HG02870 (cell line): ENCODE measurements around the gene ACTG2.

Source experiments
- ATAC-seq: cut with Tn5 transposase; IDR thresholded peaks from one replicate; pipeline ENCODE4 v1.9.1; 2021; ENCODE audit warnings: mild to moderate bottlenecking, moderate library complexity; ENCODE audit not compliant: unreplicated experiment

ACTG2 gene

DNA sequence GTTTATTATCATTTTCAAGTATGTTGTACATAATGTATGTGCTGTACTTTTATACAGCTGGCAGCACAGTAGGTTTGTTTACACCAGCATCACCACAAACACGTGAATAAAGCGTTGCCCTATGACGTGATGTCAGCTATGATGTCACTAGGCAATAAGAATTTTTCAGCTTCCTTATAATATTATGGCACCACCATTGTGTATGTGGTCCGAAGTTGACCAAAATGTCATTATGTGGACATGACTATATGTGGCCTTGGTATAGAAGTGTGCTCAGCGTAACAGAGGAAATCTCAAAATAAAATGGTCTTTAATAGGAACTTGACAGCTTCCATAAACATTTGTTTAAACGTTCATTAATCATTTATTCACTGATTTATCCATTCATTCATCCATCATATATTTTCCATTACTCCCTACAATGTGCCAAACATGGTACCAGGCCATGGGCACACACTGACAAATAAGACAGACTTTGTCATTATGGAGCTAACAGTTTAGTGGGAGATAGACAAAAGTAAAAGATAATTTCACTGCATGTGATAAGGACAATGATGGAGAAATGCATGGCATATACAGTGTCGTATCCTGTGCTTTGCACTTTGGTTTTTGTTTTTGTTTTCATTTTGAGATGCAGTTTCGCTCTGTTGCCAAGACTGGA lies 18.9 kb downstream of the ACTG2 start:
- ATAC-seq = no peak

- no peak for ATAC-seq
Measured at GRCh38 chr2:73913414-73914054, 20.7 kb downstream of the ACTG2 start.

- no peak for ATAC-seq
Measured at GRCh38 chr2:73914667-73915066, 21.9 kb downstream of the ACTG2 start.

GRCh38 chr2:73915437-73915993 lies 22.7 kb downstream of the ACTG2 start:
- ATAC-seq = no peak

GRCh38 chr2:73916666-73917065 lies 23.9 kb downstream of the ACTG2 start:
- no peak for ATAC-seq

- no peak for ATAC-seq
Measured at GRCh38 chr2:73917296-73917695, 24.5 kb downstream of the ACTG2 start.

DNA sequence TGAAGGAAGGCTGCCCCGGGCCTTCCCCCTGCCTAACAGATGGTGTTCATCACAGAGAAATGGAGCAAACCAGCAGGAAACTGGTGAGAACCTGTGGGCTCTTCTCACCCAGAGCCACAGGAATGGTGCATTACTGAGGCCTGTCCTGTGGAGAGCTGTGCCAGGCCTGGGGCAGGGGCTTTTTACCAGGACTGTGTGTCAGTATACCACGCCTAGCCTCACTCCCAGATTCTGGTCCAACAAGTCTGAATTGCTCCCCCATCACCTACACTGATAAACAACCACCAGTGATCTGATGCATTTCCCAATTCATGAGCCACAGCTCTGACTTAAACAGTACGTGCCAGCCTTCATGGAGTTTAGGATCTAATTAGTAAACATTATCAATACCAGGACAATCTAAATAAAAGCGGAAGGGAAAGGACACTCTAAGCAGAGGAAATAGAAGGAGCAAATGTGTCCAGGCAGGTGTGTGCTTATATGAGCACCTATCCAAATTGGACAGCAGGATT lies 24.9 kb downstream of the ACTG2 start:
- no peak for ATAC-seq

GRCh38 chr2:73918856-73919255 lies 26.0 kb downstream of the ACTG2 start:
- no peak for ATAC-seq

DNA sequence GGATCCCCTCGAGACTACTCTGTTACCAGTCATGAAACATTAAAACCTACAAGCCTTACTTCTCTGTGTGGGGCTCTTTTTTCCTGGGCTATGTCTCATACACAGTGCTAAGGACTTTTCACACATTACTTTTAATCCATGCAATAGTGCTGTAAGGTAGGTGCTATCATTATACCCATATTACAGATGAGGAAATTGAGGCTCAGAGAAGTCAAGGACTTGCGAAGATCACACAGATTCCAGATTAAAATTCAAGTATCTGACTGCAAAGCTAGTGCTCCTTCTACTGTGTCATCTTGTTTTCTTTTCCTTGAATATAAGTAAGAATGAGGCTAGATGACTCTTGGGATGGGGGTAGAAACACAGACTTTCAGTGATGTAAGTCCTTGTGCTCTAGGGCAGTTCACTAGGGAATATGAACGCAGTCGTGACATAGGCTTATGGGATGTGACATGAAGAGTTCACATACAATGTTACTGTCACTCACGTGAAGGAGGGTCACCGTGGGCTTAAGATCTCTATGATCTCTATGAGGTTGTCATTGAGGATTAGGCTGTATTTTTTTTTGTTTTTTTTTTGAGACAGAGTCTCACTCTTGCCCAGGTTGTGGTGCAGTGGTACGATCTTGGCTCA lies 26.9 kb downstream of the ACTG2 start:
- no peak for ATAC-seq

- ATAC-seq = no peak
Measured at GRCh38 chr2:73920577-73921545, 28.1 kb downstream of the ACTG2 start.

- no peak for ATAC-seq
Measured at GRCh38 chr2:73921581-73921980, 28.8 kb downstream of the ACTG2 start.

- no peak for ATAC-seq
Measured at GRCh38 chr2:73922681-73923080, 29.9 kb downstream of the ACTG2 start.

- ATAC-seq = no peak
Measured at GRCh38 chr2:73925033-73925704, 32.4 kb downstream of the ACTG2 start.

DNA sequence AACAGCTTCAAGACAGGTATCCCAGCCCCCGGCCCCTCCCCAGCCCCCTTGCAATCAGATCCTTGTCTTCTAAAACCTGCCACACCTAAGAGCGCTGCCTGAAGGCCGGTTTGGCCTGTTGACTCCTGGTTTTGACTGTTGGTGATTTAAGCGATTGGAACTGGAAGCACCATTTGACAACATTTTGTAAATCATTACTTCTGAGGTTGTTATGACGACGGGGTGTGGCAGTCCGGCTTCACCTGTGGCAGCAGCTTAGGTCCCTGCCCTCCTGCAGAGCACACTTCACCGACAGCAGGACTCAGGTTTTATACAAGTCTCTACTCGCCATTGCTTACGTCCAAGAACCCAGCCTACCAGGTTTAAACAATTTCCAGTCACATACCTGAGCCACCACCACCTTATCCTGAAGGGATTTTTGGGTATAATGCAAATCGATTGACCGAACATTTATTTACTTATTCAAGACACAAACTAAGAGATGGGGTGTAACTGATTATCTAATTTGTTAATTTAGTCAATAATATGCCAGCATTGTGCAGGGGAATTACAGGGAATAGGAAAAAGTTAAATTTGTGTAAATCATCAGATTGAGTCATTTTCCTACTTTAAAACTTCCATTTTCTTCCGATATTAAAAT lies 33.2 kb downstream of the ACTG2 start:
- no peak for ATAC-seq

GRCh38 chr2:73926493-73927327 lies 33.9 kb downstream of the ACTG2 start, which contains the start of gene DGUOK:
DGUOK (plus strand) TSS chr2:73926880; CDS start chr2:73926911, 31 bp downstream.
- peak; percentile 100 for ATAC-seq

- no peak for ATAC-seq
Measured at GRCh38 chr2:73927344-73927743, 34.5 kb downstream of the ACTG2 start.

DNA sequence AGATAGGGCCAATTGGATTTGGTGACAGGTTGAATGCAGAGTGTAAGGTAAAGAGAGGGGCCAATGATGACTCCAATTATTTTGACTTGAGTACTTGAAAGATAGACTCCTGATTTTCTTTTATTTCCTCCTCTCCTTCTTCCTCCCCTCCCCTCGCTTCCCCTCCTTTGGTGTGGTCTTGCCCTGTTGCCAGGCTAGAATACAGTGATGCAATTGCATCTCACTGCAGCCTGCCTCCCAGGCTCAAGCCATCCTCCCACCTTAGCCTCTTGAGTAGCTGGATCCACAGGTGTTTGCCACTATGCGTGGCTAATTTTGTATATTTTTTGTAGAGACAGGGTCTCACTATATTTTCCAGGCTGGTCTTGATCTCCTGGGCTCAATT lies 36.1 kb downstream of the ACTG2 start:
- no peak for ATAC-seq

GRCh38 chr2:73930386-73930785 lies 37.6 kb downstream of the ACTG2 start:
- no peak for ATAC-seq
